Panc1 (cell line): ENCODE data around the gene WHRN.

Source experiments
- CTCF ChIP-seq: fragments of 450-650 bp; IDR thresholded peaks from 2 replicates; pipeline ENCODE4 v1.5.1; 2017; ENCODE audit warnings: mild to moderate bottlenecking
- POLR2AphosphoS5 ChIP-seq: IDR thresholded peaks from 2 replicates; pipeline ENCODE4 v1.6.1; 2012; ENCODE audit warnings: mild to moderate bottlenecking, low read depth, low read length, moderate library complexity
- SIN3A ChIP-seq: IDR thresholded peaks from 2 replicates; pipeline ENCODE4 v1.6.1; 2012; ENCODE audit warnings: low read depth, mild to moderate bottlenecking, low read length, moderate library complexity, borderline replicate concordance; ENCODE audit not compliant: insufficient read depth
- TCF7L2 ChIP-seq: IDR thresholded peaks from 2 replicates; pipeline ENCODE4 v1.6.1; 2011; ENCODE audit warnings: mild to moderate bottlenecking, low read depth, low read length, inconsistent platforms

DNA sequence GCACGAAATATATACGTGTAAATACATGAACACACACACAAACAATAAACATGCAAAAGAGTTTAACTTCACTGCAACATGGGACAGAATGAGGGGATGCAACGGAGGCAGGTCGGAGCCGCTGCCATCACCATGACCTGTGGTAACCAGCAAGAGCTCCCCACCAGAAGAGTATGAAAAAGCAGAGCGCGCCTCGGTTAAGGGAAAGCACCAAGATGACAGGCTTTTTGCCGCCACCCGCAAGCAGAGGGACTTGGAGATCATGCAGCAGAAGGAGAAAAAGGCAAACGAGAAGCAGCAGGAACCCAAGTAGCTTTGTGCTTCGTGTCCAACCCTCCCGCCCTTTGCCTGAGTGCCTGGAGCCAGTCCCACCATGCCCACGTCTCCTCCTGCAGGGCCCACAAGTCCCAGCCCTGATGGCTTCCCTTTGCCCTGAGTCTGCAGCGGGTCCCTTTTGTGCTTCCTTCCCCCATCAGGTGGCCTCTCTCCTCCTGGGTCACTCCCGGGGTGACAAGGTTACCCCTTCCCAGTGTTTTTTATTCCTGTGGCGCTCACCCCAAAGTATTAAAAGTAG, 13.8 kb downstream of the WHRN start:
- TF ChIP-seq CTCF (no peak), POLR2AphosphoS5 (no peak), SIN3A (no peak), TCF7L2 (no peak)
